HEK293 (cell line): Measurements from ENCODE around the gene PLEKHA5.

Source experiments
- CTCF ChIA-PET: fragments of 350-600 bp; formaldehyde crosslinking; extraction: SDS; loops from one replicate; lab custom pipeline; 2021; ENCODE audit warnings: antibody characterized with exemption; lab: Yijun Ruan, JAX
- POLR2A ChIA-PET: fragments of 300-600 bp; formaldehyde crosslinking; extraction: SDS; loops from one replicate; lab custom pipeline; 2020; ENCODE audit warnings: antibody characterized with exemption, inconsistent platforms; lab: Yijun Ruan, JAX
- H3K27ac ChIP-seq: fragments of 200-500 bp; sonication (Bioruptor generic); 2 replicates; pipeline ENCODE4 v1.5.1; 2014; ENCODE audit warnings: low read depth, low read length, control low read depth, inconsistent platforms; ENCODE audit errors: extremely low read depth
- H3K36me3 ChIP-seq, 2 experiments: fragments of 200-500 bp in 1 of 2; sonication (Bioruptor generic) in 1 of 2; 1 replicate in 1 of 2; 2 replicates in 1 of 2; pipeline ENCODE4 v1.5.1; 2014 to 2017; ENCODE audit warnings: inconsistent platforms in 2 of 2, low read length in 2 of 2; ENCODE audit not compliant: control insufficient read depth in 2 of 2, insufficient read depth in 1 of 2
- H3K4me1 ChIP-seq: fragments of 200-500 bp; sonication (Bioruptor generic); 2 replicates; pipeline ENCODE4 v1.5.1; 2014; ENCODE audit warnings: mild to moderate bottlenecking, low read length, inconsistent platforms; ENCODE audit not compliant: control insufficient read depth, insufficient read depth
- H3K4me3 ChIP-seq: 2 replicates; pipeline ENCODE4 v1.5.1; 2011; ENCODE audit warnings: low read depth, mild to moderate bottlenecking, control low read depth, low read length, moderate library complexity
- H3K9me3 ChIP-seq: fragments of 200-500 bp; sonication (Bioruptor generic); 2 replicates; pipeline ENCODE4 v1.5.1; 2014; ENCODE audit warnings: low read depth, low read length, inconsistent platforms; ENCODE audit not compliant: control insufficient read depth, insufficient read depth
- BCL11B ChIP-seq: fragments of 450-650 bp; formaldehyde crosslinking; IDR thresholded peaks from 2 replicates; pipeline ENCODE4 v1.5.1; 2016; ENCODE audit warnings: low read depth, missing biosample characterization, missing genetic modification characterization
- FEZF1 ChIP-seq: fragments of 450-650 bp; formaldehyde crosslinking; IDR thresholded peaks from 2 replicates; pipeline ENCODE4 v1.5.1; 2016; ENCODE audit warnings: missing biosample characterization, missing genetic modification characterization
- HOXC10 ChIP-seq: sonication (generic); formaldehyde crosslinking; IDR thresholded peaks from 2 replicates; pipeline ENCODE4 v1.8.1; 2023; ENCODE audit warnings: mild to moderate bottlenecking, missing genetic modification reagents
- IKZF3 ChIP-seq: fragments of 450-650 bp; IDR thresholded peaks from 2 replicates; pipeline ENCODE4 v1.5.0; 2018; ENCODE audit warnings: missing biosample characterization, mild to moderate bottlenecking, missing genetic modification characterization, moderate library complexity
- WT1 ChIP-seq: fragments of 450-650 bp; formaldehyde crosslinking; IDR thresholded peaks from 2 replicates; pipeline ENCODE4 v1.5.1; 2016; ENCODE audit warnings: missing biosample characterization, missing genetic modification characterization
- ZBTB26 ChIP-seq: fragments of 450-650 bp; formaldehyde crosslinking; optimal IDR thresholded peaks from 2 replicates; pipeline ENCODE3; 2016; ENCODE audit warnings: missing biosample characterization, mild to moderate bottlenecking, missing genetic modification characterization
- ZFHX2 ChIP-seq: fragments of 450-650 bp; formaldehyde crosslinking; conservative IDR thresholded peaks from 2 replicates; pipeline ENCODE4 v1.5.1; 2016; ENCODE audit warnings: missing biosample characterization, missing genetic modification characterization
- ZNF214 ChIP-seq: fragments of 450-650 bp; formaldehyde crosslinking; IDR thresholded peaks from 2 replicates; pipeline ENCODE4 v1.5.1; 2017; ENCODE audit warnings: missing biosample characterization, mild to moderate bottlenecking, missing genetic modification characterization, borderline replicate concordance
- ZNF24 ChIP-seq: fragments of 450-650 bp; formaldehyde crosslinking; IDR thresholded peaks from 2 replicates; pipeline ENCODE4 v1.5.1; 2016; ENCODE audit warnings: missing biosample characterization, missing genetic modification characterization
- ZNF26 ChIP-seq: fragments of 450-650 bp; formaldehyde crosslinking; IDR thresholded peaks from 2 replicates; pipeline ENCODE4 v1.5.1; 2016; ENCODE audit warnings: missing biosample characterization, missing genetic modification characterization
- ZNF311 ChIP-seq: fragments of 450-650 bp; formaldehyde crosslinking; IDR thresholded peaks from 2 replicates; pipeline ENCODE4 v1.5.1; 2017; ENCODE audit warnings: missing biosample characterization, missing genetic modification characterization, borderline replicate concordance
- ZNF324 ChIP-seq: fragments of 450-650 bp; formaldehyde crosslinking; IDR thresholded peaks from 2 replicates; pipeline ENCODE4 v1.5.1; 2016; ENCODE audit warnings: missing biosample characterization, missing genetic modification characterization
- ZNF513 ChIP-seq: fragments of 450-650 bp; IDR thresholded peaks from 2 replicates; pipeline ENCODE4 v1.5.1; 2018; ENCODE audit warnings: missing biosample characterization, missing genetic modification characterization
- ZNF530 ChIP-seq: fragments of 450-650 bp; formaldehyde crosslinking; IDR thresholded peaks from 2 replicates; pipeline ENCODE4 v1.5.1; 2016; ENCODE audit warnings: low read depth, missing biosample characterization, missing genetic modification characterization
- ZNF561 ChIP-seq: fragments of 450-650 bp; IDR thresholded peaks from 2 replicates; pipeline ENCODE4 v1.5.1; 2018; ENCODE audit warnings: missing biosample characterization, missing genetic modification characterization, borderline replicate concordance
- ZNF596 ChIP-seq: fragments of 450-650 bp; IDR thresholded peaks from 2 replicates; pipeline ENCODE4 v1.5.0; 2018; ENCODE audit warnings: missing biosample characterization, mild to moderate bottlenecking, missing genetic modification characterization, moderate library complexity
- ZNF621 ChIP-seq: fragments of 450-650 bp; formaldehyde crosslinking; IDR thresholded peaks from 2 replicates; pipeline ENCODE4 v1.5.1; 2017; ENCODE audit warnings: missing biosample characterization, missing genetic modification characterization
- ZNF701 ChIP-seq: fragments of 450-650 bp; formaldehyde crosslinking; IDR thresholded peaks from 2 replicates; pipeline ENCODE4 v1.5.1; 2016; ENCODE audit warnings: missing biosample characterization, missing genetic modification characterization
- ZNF707 ChIP-seq: fragments of 450-650 bp; formaldehyde crosslinking; IDR thresholded peaks from 2 replicates; pipeline ENCODE4 v1.5.1; 2016; ENCODE audit warnings: missing biosample characterization, missing genetic modification characterization
- ZNF747 ChIP-seq: fragments of 450-650 bp; formaldehyde crosslinking; IDR thresholded peaks from 2 replicates; pipeline ENCODE4 v1.5.1; 2016; ENCODE audit warnings: missing biosample characterization, missing genetic modification characterization
- ZNF76 ChIP-seq: fragments of 450-650 bp; formaldehyde crosslinking; IDR thresholded peaks from 2 replicates; pipeline ENCODE4; 2016; ENCODE audit warnings: low read depth, missing biosample characterization, missing genetic modification characterization, borderline replicate concordance
- ZNF837 ChIP-seq: fragments of 450-650 bp; formaldehyde crosslinking; IDR thresholded peaks from 2 replicates; pipeline ENCODE4 v1.5.1; 2016; ENCODE audit warnings: missing biosample characterization, missing genetic modification characterization
- ZSCAN23 ChIP-seq: fragments of 450-650 bp; formaldehyde crosslinking; IDR thresholded peaks from 2 replicates; pipeline ENCODE4 v1.5.1; 2016; ENCODE audit warnings: missing biosample characterization, missing genetic modification characterization
- ZSCAN30 ChIP-seq: fragments of 450-650 bp; IDR thresholded peaks from 2 replicates; pipeline ENCODE4 v1.5.1; 2018; ENCODE audit warnings: missing biosample characterization, mild to moderate bottlenecking, missing genetic modification characterization, moderate library complexity
- TF ChIP-seq, protein P1 (sequence below): IDR thresholded peaks from 2 replicates; pipeline ENCODE4 v1.6.1; 2011; ENCODE audit warnings: mild to moderate bottlenecking, low read depth, low read length, borderline replicate concordance
- TF ChIP-seq, protein P2 (sequence below): fragments of 450-650 bp; formaldehyde crosslinking; IDR thresholded peaks from 2 replicates; pipeline ENCODE4 v1.5.1; 2017; ENCODE audit warnings: missing biosample characterization, missing genetic modification characterization

The PLEKHA5 gene

GRCh38 chr12:19244312-19244711 is 114.8 kb downstream of the PLEKHA5 start:
- TF ChIP-seq ZNF621 (tag by site-specific recombination) = no peak
- TF ChIP-seq ZNF24 (tag by site-specific recombination) = no peak
- no peak for TF ChIP-seq ZSCAN23 (tag by site-specific recombination)
- no peak for TF ChIP-seq ZNF561 (tag by site-specific recombination)
- no peak for TF ChIP-seq ZSCAN30 (tag by site-specific recombination)
- no peak for TF ChIP-seq ZBTB26 (tag by site-specific recombination)
- TF ChIP-seq IKZF3 (tag by site-specific recombination) = no peak
- no peak for TF ChIP-seq ZNF530 (tag by site-specific recombination)
- no peak for TF ChIP-seq ZNF513 (tag by site-specific recombination)
- no peak for TF ChIP-seq FEZF1 (tag by site-specific recombination)
- TF ChIP-seq, protein P1, sequence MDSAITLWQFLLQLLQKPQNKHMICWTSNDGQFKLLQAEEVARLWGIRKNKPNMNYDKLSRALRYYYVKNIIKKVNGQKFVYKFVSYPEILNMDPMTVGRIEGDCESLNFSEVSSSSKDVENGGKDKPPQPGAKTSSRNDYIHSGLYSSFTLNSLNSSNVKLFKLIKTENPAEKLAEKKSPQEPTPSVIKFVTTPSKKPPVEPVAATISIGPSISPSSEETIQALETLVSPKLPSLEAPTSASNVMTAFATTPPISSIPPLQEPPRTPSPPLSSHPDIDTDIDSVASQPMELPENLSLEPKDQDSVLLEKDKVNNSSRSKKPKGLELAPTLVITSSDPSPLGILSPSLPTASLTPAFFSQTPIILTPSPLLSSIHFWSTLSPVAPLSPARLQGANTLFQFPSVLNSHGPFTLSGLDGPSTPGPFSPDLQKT = no peak
- TF ChIP-seq WT1 = no peak
- no peak for TF ChIP-seq ZNF324
- Histone ChIP-seq H3K9me3 (no peaks in the 10 kb centered on the region), H3K4me3 (no peak overlapping the region), H3K27ac (no peak overlapping the region), H3K4me1 (no peaks in the 10 kb centered on the region), H3K36me3 (no peaks in the 10 kb centered on the region)
- CTCF ChIA-PET = no interaction called here
- POLR2A ChIA-PET = no interaction called here

DNA sequence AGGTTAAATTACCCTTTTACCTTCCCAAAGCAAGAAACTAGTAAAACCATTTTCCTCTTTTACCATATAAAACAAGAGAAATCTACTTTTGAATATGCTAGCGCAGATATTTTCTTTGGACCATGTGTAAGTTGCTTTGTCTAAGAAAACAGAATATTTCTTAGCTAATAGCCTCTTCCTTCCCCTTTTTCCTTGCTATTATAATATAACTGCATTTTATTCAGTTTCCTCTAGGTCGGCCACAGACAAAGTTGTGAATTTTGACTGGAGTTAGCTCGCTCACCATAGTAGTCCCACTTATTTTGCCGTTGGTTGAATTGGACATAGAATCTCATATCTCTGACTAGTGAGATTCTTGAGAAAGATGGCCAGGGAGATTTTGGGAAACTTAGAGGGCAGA is 115.6 kb downstream of the PLEKHA5 start:
- Histone ChIP-seq H3K27ac (no peak overlapping the region), H3K36me3 (no peaks in the 10 kb centered on the region; a peak in 1 of 3 replicates), H3K9me3 (no peaks in the 10 kb centered on the region), H3K4me1 (no peaks in the 10 kb centered on the region), H3K4me3 (no peak overlapping the region)
- POLR2A ChIA-PET = no interaction called here
- CTCF ChIA-PET = no interaction called here
- TF ChIP-seq ZNF596 (tag by site-specific recombination) = no peak

DNA sequence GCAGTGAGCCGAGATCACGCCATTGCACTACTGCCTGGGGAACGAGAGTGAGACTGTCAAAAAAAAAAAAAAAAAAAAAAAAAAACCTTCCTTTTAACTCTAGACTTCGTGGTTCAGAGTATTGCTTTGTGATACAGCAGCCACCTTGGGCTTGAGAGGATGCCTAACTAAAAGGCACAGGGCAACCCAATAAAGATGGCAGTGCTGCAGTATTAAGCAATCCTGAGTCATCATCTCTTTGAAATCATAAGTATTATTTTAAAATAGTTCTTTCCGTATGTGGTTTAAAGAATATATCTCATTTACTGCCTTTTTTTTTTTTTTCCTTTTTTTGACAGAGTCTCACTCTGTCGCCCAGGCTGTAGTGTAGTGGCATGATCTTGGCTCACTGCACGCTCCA is 116.1 kb downstream of the PLEKHA5 start:
- ChIA-PET CTCF (no interaction called here), POLR2A (no interaction called here)
- H3K36me3 ChIP-seq = no peaks in the 10 kb centered on the region; a peak in 1 of 3 replicates
- no peaks in the 10 kb centered on the region for H3K9me3 ChIP-seq
- H3K27ac ChIP-seq = no peak overlapping the region
- H3K4me3 ChIP-seq = no peak overlapping the region
- H3K4me1 ChIP-seq = no peaks in the 10 kb centered on the region
- TF ChIP-seq ZNF26 (tag by site-specific recombination) = no peak
- TF ChIP-seq ZNF596 (tag by site-specific recombination) = no peak
- TF ChIP-seq HOXC10 (CRISPR knock-in tag) = no peak
- no peak for TF ChIP-seq BCL11B (tag by site-specific recombination)
- TF ChIP-seq ZNF837 (tag by site-specific recombination) = no peak
- no peak for TF ChIP-seq ZNF214
- TF ChIP-seq ZBTB26 (tag by site-specific recombination) = no peak
- TF ChIP-seq ZNF701 (tag by site-specific recombination) = no peak
- TF ChIP-seq ZNF76 = no peak
- no peak for TF ChIP-seq ZNF311 (tag by site-specific recombination)
- TF ChIP-seq, protein P2, sequence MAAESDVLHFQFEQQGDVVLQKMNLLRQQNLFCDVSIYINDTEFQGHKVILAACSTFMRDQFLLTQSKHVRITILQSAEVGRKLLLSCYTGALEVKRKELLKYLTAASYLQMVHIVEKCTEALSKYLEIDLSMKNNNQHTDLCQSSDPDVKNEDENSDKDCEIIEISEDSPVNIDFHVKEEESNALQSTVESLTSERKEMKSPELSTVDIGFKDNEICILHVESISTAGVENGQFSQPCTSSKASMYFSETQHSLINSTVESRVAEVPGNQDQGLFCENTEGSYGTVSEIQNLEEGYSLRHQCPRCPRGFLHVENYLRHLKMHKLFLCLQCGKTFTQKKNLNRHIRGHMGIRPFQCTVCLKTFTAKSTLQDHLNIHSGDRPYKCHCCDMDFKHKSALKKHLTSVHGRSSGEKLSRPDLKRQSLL (tag by site-specific recombination) = no peak
- no peak for TF ChIP-seq ZNF707
- no peak for TF ChIP-seq ZNF747 (tag by site-specific recombination)
- TF ChIP-seq ZFHX2 = no peak
